Stimulated activated CD8-positive, alpha-beta memory T cell treated with anti-CD3 and anti-CD28 coated beads, Interleukin-2, amount 100 ng/mL, for 48 hours (primary cell): ENCODE data around the gene PRRG1.
"Not testable (repeated sequence)": the region's sequence is repeated elsewhere in the genome, so short reads cannot be mapped to it uniquely, and the experiment has no call there.

Experiments used
- DNase-seq, 2 donors: peaks; one replicate each; pipeline ENCODE4 v3.0.0-alpha.2; 2020; ENCODE audit warnings: low read depth in 2 of 2

Gene PRRG1

GRCh38 chrX:37349221-37350033 lies at the start of gene PRRG1:
Gene PRRG1 (plus strand): TSS chrX:37349364. CDS start chrX:37406250, 56,886 bp downstream.
- DNase-seq = no peak

GRCh38 chrX:37302569-37302968 lies 46.6 kb upstream of the PRRG1 start:
- DNase-seq = no peak

GRCh38 chrX:37305238-37305637 lies 43.9 kb upstream of the PRRG1 start:
- not testable (repeated sequence) for DNase-seq

- no peak for DNase-seq
Measured at GRCh38 chrX:37314531-37314930, 34.6 kb upstream of the PRRG1 start.

- DNase-seq = no peak
Measured at GRCh38 chrX:37315511-37316248, 33.5 kb upstream of the PRRG1 start.

GRCh38 chrX:37320541-37321203 lies 28.5 kb upstream of the PRRG1 start:
- DNase-seq = no peak

- DNase-seq = no peak
Measured at GRCh38 chrX:37330642-37331041, 18.5 kb upstream of the PRRG1 start.

GRCh38 chrX:37331546-37331945 lies 17.6 kb upstream of the PRRG1 start:
- DNase-seq = no peak

GRCh38 chrX:37332055-37332454 lies 17.1 kb upstream of the PRRG1 start:
- no peak for DNase-seq

GRCh38 chrX:37332987-37333658 lies 16.0 kb upstream of the PRRG1 start:
- no peak for DNase-seq

- no peak for DNase-seq
Measured at GRCh38 chrX:37347420-37347819, 1.7 kb upstream of the PRRG1 start.

GRCh38 chrX:37348231-37348970 lies 763 bp upstream of the PRRG1 start:
- no peak for DNase-seq

GRCh38 chrX:37348971-37349220 lies 268 bp upstream of the PRRG1 start:
- no peak for DNase-seq

- DNase-seq = no peak
Measured at GRCh38 chrX:37350034-37350365, 836 bp downstream of the PRRG1 start.

GRCh38 chrX:37353646-37354045 lies 4.5 kb downstream of the PRRG1 start:
- DNase-seq = no peak

- no peak for DNase-seq
Measured at GRCh38 chrX:37357436-37357835, 8.3 kb downstream of the PRRG1 start.

GRCh38 chrX:37361596-37361995 lies 12.4 kb downstream of the PRRG1 start:
- DNase-seq = no peak

- no peak for DNase-seq
Measured at GRCh38 chrX:37364666-37365065, 15.5 kb downstream of the PRRG1 start.

- no peak for DNase-seq
Measured at GRCh38 chrX:37367946-37368345, 18.8 kb downstream of the PRRG1 start.

- DNase-seq = no peak
Measured at GRCh38 chrX:37370499-37371141, 21.5 kb downstream of the PRRG1 start.

GRCh38 chrX:37371578-37371991 lies 22.4 kb downstream of the PRRG1 start:
- no peak for DNase-seq
